MCF 10A (cell line): ENCODE data around the gene FAXC. TPM values are rescaled to one million over a fixed set of nuclear protein-coding genes. Genes with fewer than 3 reads are reported as not detected.

Experiments
- BruUV-seq: library from RNA; stranded (reverse); fragments of 400-500 nt; replicated peaks from 2 replicates; lab custom pipeline; 2021; lab: Mats Ljungman, UMichigan
- CTCF ChIA-PET: fragments of 300-600 bp; sonication (Branson Sonifier 250); formaldehyde crosslinking; extraction: SDS; loops from one replicate; lab custom pipeline; 2021; ENCODE audit warnings: antibody characterized with exemption, inconsistent platforms; lab: Yijun Ruan, JAX
- POLR2A ChIA-PET: fragments of 300-600, 350-650 bp; sonication (Branson Sonifier 250); formaldehyde crosslinking; extraction: SDS; loops from one replicate; lab custom pipeline; 2020; ENCODE audit warnings: antibody characterized with exemption, inconsistent platforms; lab: Yijun Ruan, JAX
- DNase-seq: peaks from one replicate; pipeline ENCODE4 v3.0.0-alpha.2; 2018; ENCODE audit not compliant: unreplicated experiment
- H3K27ac Mint-ChIP-seq: one replicate; pipeline ENCODE4 v1.8.0; 2022; ENCODE audit warnings: mild to moderate bottlenecking, low read depth, mixed read lengths; ENCODE audit not compliant: unreplicated experiment
- H3K27me3 Mint-ChIP-seq: one replicate; pipeline ENCODE4 v1.8.0; 2022; ENCODE audit warnings: mixed read lengths; ENCODE audit not compliant: insufficient read depth, unreplicated experiment
- H3K36me3 Mint-ChIP-seq: one replicate; pipeline ENCODE4 v1.8.0; 2022; ENCODE audit warnings: mild to moderate bottlenecking, moderate library complexity, mixed read lengths; ENCODE audit not compliant: insufficient read depth, unreplicated experiment
- H3K4me1 Mint-ChIP-seq: one replicate; pipeline ENCODE4 v1.8.0; 2022; ENCODE audit warnings: mixed read lengths; ENCODE audit not compliant: insufficient read depth, unreplicated experiment
- H3K4me3 Mint-ChIP-seq: one replicate; pipeline ENCODE4 v1.8.0; 2022; ENCODE audit warnings: mild to moderate bottlenecking, moderate library complexity, mixed read lengths; ENCODE audit not compliant: unreplicated experiment
- H3K9me3 Mint-ChIP-seq: one replicate; pipeline ENCODE4 v1.8.0; 2022; ENCODE audit warnings: mixed read lengths; ENCODE audit not compliant: unreplicated experiment
- intact Hi-C: fragments of 100-400 bp; cut with micrococcal nuclease; formaldehyde crosslinking; loops from 2 replicates; pipeline ENCODE4 v1.14.1; 2022
- total RNA-seq: library from RNA; stranded (reverse); gene quantifications from 2 replicates; pipeline ENCODE4 v1.2.3, GENCODE V29; 2022
- TF ChIP-seq, protein P1 (sequence below): fragments of 200-600 bp; IDR thresholded peaks from one replicate; pipeline ENCODE4 v1.8.0; 2022; ENCODE audit warnings: antibody characterized with exemption, mild to moderate bottlenecking; ENCODE audit not compliant: unreplicated experiment

Gene FAXC
- total RNA-seq, 1 experiment from 2014 or later: 2.3 TPM

DNA sequence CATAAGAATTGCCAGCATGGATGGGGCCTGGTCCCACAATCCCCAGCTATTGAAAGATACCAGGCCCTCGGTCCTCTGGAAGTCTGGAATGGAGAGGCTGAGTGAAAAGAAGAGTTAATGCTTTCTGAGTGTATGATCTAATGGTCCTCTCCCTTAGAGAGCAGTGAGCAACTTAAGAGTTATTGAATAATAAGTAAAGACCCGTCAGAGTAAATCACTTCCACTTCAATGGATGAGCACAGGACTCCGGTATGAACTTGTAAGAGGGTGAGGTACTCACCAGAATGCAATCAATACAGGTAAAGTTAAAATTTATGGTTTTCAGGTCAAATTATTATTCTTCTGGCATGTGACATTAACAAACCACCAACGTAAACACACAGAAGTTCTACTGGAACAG lies 39.9 kb downstream of the FAXC start:
- Mint-ChIP-seq H3K27ac (no peak overlapping the region), H3K9me3 (no peaks in the 10 kb centered on the region), H3K36me3 (no peaks in the 10 kb centered on the region), H3K27me3 (no peaks in the 10 kb centered on the region), H3K4me3 (no peak overlapping the region), H3K4me1 (no peaks in the 10 kb centered on the region)
- TF ChIP-seq, protein P1, sequence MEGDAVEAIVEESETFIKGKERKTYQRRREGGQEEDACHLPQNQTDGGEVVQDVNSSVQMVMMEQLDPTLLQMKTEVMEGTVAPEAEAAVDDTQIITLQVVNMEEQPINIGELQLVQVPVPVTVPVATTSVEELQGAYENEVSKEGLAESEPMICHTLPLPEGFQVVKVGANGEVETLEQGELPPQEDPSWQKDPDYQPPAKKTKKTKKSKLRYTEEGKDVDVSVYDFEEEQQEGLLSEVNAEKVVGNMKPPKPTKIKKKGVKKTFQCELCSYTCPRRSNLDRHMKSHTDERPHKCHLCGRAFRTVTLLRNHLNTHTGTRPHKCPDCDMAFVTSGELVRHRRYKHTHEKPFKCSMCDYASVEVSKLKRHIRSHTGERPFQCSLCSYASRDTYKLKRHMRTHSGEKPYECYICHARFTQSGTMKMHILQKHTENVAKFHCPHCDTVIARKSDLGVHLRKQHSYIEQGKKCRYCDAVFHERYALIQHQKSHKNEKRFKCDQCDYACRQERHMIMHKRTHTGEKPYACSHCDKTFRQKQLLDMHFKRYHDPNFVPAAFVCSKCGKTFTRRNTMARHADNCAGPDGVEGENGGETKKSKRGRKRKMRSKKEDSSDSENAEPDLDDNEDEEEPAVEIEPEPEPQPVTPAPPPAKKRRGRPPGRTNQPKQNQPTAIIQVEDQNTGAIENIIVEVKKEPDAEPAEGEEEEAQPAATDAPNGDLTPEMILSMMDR: no peak
- CTCF ChIA-PET: interaction anchor here (1.1 kb wide), 1 partner anchor 20 kb away, joined by 3 read pairs; no protein-coding TSS in a partner anchor
- BruUV-seq: no TSS peak
- no peak for DNase-seq
- POLR2A ChIA-PET: no interaction called here
- intact Hi-C loops: no loop called here

DNA sequence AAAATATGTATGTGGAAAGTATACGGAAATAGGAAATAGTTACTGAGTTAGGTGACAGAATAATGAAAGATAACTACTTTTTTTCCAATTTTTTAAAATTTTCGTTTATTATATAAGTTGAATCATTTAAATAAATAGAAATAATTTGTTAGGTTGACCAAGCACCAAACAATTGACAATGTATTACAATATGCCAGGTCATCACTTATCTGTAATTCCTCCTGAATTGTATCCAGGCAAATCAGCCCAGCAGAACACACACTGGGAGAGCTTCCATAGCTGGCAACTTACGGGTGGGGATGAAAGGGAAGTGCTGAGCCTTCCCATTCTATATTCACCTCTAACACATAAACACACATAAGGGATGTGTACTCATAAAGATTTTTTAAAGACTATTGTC lies 40.7 kb downstream of the FAXC start:
- no TSS peak for BruUV-seq
- CTCF ChIA-PET: no interaction called here

DNA sequence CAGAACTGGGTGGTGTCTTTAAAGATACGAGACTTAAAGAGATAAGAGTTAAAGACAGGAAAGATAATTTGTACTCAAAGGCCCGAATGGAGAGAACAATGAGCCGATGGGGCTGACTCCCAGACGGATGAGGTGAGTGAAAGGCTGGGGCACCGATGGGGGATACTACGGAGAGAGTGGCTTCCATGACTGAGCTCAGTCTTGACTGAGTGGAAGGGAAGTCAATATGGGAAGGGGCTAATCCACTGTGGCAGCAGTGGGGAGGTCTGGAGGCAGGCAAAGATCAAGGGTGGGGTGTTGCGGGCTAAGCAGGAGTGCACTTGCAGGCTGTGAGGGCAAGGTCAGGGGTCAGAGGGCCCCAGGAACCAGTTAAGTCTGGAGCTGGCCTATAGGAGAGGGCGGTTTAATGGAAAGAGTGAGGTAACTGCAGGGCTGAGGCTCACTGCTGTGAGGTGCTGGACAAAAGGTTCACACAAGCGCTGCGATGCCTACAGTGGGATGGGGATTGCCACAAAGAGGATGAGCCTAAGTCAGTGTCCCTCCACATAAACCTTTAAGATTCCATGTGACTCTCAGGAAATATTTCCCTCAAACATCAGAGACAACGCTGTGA lies 42.1 kb downstream of the FAXC start:
- no peaks in the 10 kb centered on the region for H3K9me3 Mint-ChIP-seq
- DNase-seq: no peak
- TF ChIP-seq, protein P1: no peak
- H3K27ac Mint-ChIP-seq: no peak overlapping the region
- ChIA-PET CTCF (no interaction called here), POLR2A (no interaction called here)
- no peak overlapping the region for H3K4me3 Mint-ChIP-seq
- intact Hi-C loops: no loop called here
- H3K36me3 Mint-ChIP-seq: no peaks in the 10 kb centered on the region
- no TSS peak for BruUV-seq
- no peaks in the 10 kb centered on the region for H3K4me1 Mint-ChIP-seq
- no peaks in the 10 kb centered on the region for H3K27me3 Mint-ChIP-seq

More for the DNA sequence above, 40.7 kb downstream of the FAXC start:
- Mint-ChIP-seq H3K4me3 (no peak overlapping the region), H3K4me1 (no peaks in the 10 kb centered on the region), H3K27me3 (no peaks in the 10 kb centered on the region), H3K27ac (no peak overlapping the region), H3K36me3 (no peaks in the 10 kb centered on the region), H3K9me3 (no peaks in the 10 kb centered on the region)
- DNase-seq: no peak
- POLR2A ChIA-PET: no interaction called here
- TF ChIP-seq, protein P1: no peak
- intact Hi-C loops: no loop called here

DNA sequence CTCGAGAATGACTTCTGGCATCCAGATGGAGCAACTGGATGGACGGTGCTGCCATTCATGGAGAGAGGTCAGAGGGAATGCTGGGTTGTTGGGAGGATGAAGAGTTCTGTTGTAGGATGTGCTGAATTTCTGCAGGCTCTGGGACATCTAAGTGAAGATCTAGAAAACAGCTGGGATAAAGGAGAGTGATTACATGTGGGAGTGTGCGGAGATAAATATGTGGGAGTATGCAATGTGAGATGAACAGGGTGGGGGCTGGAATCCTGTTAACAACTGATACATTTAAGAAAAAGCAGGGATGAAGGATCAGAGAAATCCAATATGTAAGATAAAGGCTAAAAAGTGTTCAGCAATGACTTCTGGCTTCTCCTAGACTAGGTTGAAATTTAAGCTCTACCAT lies 43.1 kb downstream of the FAXC start:
- Mint-ChIP-seq H3K4me3 (no peak overlapping the region), H3K27ac (no peak overlapping the region), H3K36me3 (no peaks in the 10 kb centered on the region), H3K9me3 (no peaks in the 10 kb centered on the region), H3K4me1 (no peaks in the 10 kb centered on the region), H3K27me3 (no peaks in the 10 kb centered on the region)
- ChIA-PET POLR2A (no interaction called here), CTCF (interaction anchor here (0.6 to 1.4 kb wide), 2 partner anchors 13 to 25 kb away, joined by 3 to 5 read pairs; no protein-coding TSS in a partner anchor)
- intact Hi-C loops: no loop called here
- no peak for DNase-seq
- no TSS peak for BruUV-seq
- TF ChIP-seq, protein P1: no peak
